Measurements from ENCODE around the gene RNFT2. TPM values are rescaled to one million over a fixed set of nuclear protein-coding genes. Genes with fewer than 3 reads are reported as not detected.

Gene RNFT2
- total RNA-seq, 1 experiment from 2014 or later = 34.9 TPM

DNA sequence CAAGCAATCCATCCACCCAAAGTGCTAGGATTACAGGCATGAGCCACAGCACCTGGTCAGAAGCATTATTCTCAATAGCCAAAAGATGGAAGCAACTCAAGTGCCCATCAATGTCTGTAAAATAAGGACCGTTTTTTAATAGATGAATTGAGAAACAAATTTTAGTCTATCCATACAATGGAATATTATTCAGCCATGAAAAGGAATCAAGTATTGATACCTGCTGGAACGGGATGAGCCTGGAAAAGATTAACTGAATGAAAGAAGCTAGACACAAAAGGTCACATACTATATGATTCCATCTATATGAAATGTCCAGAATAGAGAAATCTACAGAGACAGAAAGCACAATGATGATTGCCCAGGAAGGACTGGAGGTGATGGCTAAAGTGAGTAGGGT lies 163.5 kb downstream of the RNFT2 start:
- POLR2A ChIA-PET = no interaction called here
- Histone ChIP-seq H3K4me1 (ENCODE audit: control insufficient read depth in 1 of 2, insufficient read depth in 2 of 2, low read length in 2 of 2) (no peaks in the 10 kb centered on the region), H3K9me3 (ENCODE audit: control insufficient read depth in 1 of 2, insufficient read depth in 1 of 2, low read depth in 1 of 2, low read length in 2 of 2) (no peaks in the 10 kb centered on the region), H3K36me3 (ENCODE audit: control insufficient read depth in 1 of 2, insufficient read depth in 2 of 2, low read length in 2 of 2) (no peaks in the 10 kb centered on the region), H4K20me1 (ENCODE audit: insufficient read depth) (no peaks in the 10 kb centered on the region), H3K4me2 (ENCODE audit: low read length) (no peak overlapping the region), H3K27ac (ENCODE audit: low read depth, low read length) (no peak overlapping the region), H3K9me2 (ENCODE audit: insufficient read depth) (no peaks in the 10 kb centered on the region), H2AFZ (ENCODE audit: low read depth, low read length, poor library complexity, severe bottlenecking) (no peak overlapping the region), H3K4me3 (replicated peaks in 1 of 2; ENCODE audit: low read depth in 1 of 2, low read length in 2 of 2) (no peak overlapping the region), H3K27me3 (ENCODE audit: insufficient read depth, low read length) (peaks cover 5% of the 10 kb centered on the region; the same call in 1 of the 2 replicates), H3K9ac (ENCODE audit: low read length) (no peak overlapping the region), H3K79me2 (ENCODE audit: insufficient read depth, low read length) (no peaks in the 10 kb centered on the region)
- RAD21 ChIA-PET (ENCODE audit: low non-redundant PET in 1 of 2, low total read pairs in 2 of 2, uncharacterized antibody in 2 of 2, unreplicated experiment in 2 of 2) = no interaction called here
- TF ChIP-seq EZH2phosphoT487 (IDR thresholded peaks at IDR 0.05; ENCODE audit: borderline replicate concordance) (no peak), EZH2 (IDR thresholded peaks at IDR 0.05) (no peak), JUND (IDR thresholded peaks at IDR 0.05) (no peak), SIN3A (IDR thresholded peaks at IDR 0.05; ENCODE audit: low read depth) (no peak), ELF1 (IDR thresholded peaks at IDR 0.05; ENCODE audit: borderline replicate concordance, low read depth) (no peak), ZNF274 (IDR thresholded peaks at IDR 0.05; ENCODE audit: low read depth, low read length) (no peak), SP1 (IDR thresholded peaks at IDR 0.05; ENCODE audit: low read depth) (no peak), POLR2A (IDR thresholded peaks at IDR 0.05; ENCODE audit: borderline replicate concordance, extremely low read depth, insufficient read depth, insufficient read length) (no peak), RAD21 (IDR thresholded peaks at IDR 0.05; ENCODE audit: low read depth) (no peak), FOSL1 (IDR thresholded peaks at IDR 0.05; ENCODE audit: low read depth) (no peak)
- TF ChIP-seq, protein P1, sequence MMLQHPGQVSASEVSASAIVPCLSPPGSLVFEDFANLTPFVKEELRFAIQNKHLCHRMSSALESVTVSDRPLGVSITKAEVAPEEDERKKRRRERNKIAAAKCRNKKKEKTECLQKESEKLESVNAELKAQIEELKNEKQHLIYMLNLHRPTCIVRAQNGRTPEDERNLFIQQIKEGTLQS (IDR thresholded peaks at IDR 0.05) = no peak
- TF ChIP-seq, protein P2, sequence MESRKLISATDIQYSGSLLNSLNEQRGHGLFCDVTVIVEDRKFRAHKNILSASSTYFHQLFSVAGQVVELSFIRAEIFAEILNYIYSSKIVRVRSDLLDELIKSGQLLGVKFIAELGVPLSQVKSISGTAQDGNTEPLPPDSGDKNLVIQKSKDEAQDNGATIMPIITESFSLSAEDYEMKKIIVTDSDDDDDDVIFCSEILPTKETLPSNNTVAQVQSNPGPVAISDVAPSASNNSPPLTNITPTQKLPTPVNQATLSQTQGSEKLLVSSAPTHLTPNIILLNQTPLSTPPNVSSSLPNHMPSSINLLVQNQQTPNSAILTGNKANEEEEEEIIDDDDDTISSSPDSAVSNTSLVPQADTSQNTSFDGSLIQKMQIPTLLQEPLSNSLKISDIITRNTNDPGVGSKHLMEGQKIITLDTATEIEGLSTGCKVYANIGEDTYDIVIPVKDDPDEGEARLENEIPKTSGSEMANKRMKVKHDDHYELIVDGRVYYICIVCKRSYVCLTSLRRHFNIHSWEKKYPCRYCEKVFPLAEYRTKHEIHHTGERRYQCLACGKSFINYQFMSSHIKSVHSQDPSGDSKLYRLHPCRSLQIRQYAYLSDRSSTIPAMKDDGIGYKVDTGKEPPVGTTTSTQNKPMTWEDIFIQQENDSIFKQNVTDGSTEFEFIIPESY (IDR thresholded peaks at IDR 0.05; ENCODE audit: extremely low read depth, insufficient replicate concordance, low read length) = no peak
- no peak for DNase-seq (ENCODE audit: low read depth, low spot score)
- no peak for ATAC-seq
- BruUV-seq (replicated peaks) = no TSS peak
- intact Hi-C loops (cut with micrococcal nuclease) = no loop called here
- CTCF ChIA-PET = no interaction called here

Other genes with a start within 250 kb of the RNFT2 start
- 4.7 TPM for gene MAP1LC3B2, start 178.9 kb upstream of the RNFT2 start, total RNA-seq (2021; ENCODE audit: unreplicated experiment)
- gene SPRING1, start 246 bp upstream of the RNFT2 start, total RNA-seq (2021; ENCODE audit: unreplicated experiment) = 28.5 TPM
- gene HRK, start 143.1 kb downstream of the RNFT2 start, total RNA-seq (2021; ENCODE audit: unreplicated experiment) = 4.3 TPM
- gene FBXW8, start 172.6 kb downstream of the RNFT2 start, total RNA-seq (2021; ENCODE audit: unreplicated experiment) = 14.6 TPM

All from HCT116 (cell line).